Endodermal cell (in vitro differentiated cells): ENCODE results near the gene CYTH3. TPM values are rescaled to one million over a fixed set of nuclear protein-coding genes. Genes with fewer than 3 reads are reported as not detected.
"Not testable (repeated sequence)": the region's sequence is repeated elsewhere in the genome, so short reads cannot be mapped to it uniquely, and the experiment has no call there.

Source experiments
- DNase-seq: peaks from one replicate; pipeline ENCODE4 v3.0.0-alpha.2; 2017
- H3K27ac ChIP-seq: 2 replicates; pipeline ENCODE4 v1.5.1; 2013; ENCODE audit warnings: mild to moderate bottlenecking, low read depth, low read length, moderate library complexity
- H3K27me3 ChIP-seq: 2 replicates; pipeline ENCODE4 v1.6.1; 2013; ENCODE audit warnings: mild to moderate bottlenecking, low read length, moderate library complexity; ENCODE audit not compliant: insufficient read depth, control insufficient read depth, poor library complexity, severe bottlenecking
- H3K36me3 ChIP-seq: 2 replicates; pipeline ENCODE4 v1.7.0; 2013; ENCODE audit warnings: mild to moderate bottlenecking, low read length, moderate library complexity; ENCODE audit not compliant: control insufficient read depth, insufficient read depth
- H3K4me1 ChIP-seq: one replicate; pipeline ENCODE4 v1.7.0; 2013; ENCODE audit warnings: low read length; ENCODE audit not compliant: control insufficient read depth, insufficient read depth
- H3K4me3 ChIP-seq: 2 replicates; pipeline ENCODE4 v1.5.1; 2013; ENCODE audit warnings: mild to moderate bottlenecking, low read length, moderate library complexity
- H3K9ac ChIP-seq: 2 replicates; pipeline ENCODE4 v1.6.1; 2013; ENCODE audit warnings: mild to moderate bottlenecking, low read length, moderate library complexity; ENCODE audit not compliant: poor library complexity, severe bottlenecking; ENCODE audit errors: extremely low read depth
- H3K9me3 ChIP-seq: 2 replicates; pipeline ENCODE4 v1.6.1; 2013; ENCODE audit warnings: mild to moderate bottlenecking, low read length, moderate library complexity; ENCODE audit not compliant: control insufficient read depth
- H3K27ac Mint-ChIP-seq: 2 replicates; pipeline ENCODE4 v1.8.0; 2020; ENCODE audit warnings: mixed read lengths
- H3K27me3 Mint-ChIP-seq: 2 replicates; pipeline ENCODE4 v1.8.0; 2021; ENCODE audit warnings: mild to moderate bottlenecking, mixed read lengths; ENCODE audit not compliant: insufficient read depth
- H3K36me3 Mint-ChIP-seq: 2 replicates; pipeline ENCODE4 v1.8.0; 2020; ENCODE audit warnings: low read depth, mixed read lengths
- H3K4me1 Mint-ChIP-seq: 2 replicates; pipeline ENCODE4 v1.8.0; 2020; ENCODE audit warnings: mixed read lengths
- H3K4me3 Mint-ChIP-seq: 2 replicates; pipeline ENCODE4 v1.8.0; 2020; ENCODE audit warnings: mild to moderate bottlenecking, moderate library complexity, mixed read lengths
- H3K9me3 Mint-ChIP-seq: 2 replicates; pipeline ENCODE4 v1.8.0; 2020; ENCODE audit warnings: mild to moderate bottlenecking, mixed read lengths
- WGBS, 2 experiments: methylation state at CpG; one replicate each; pipeline versions ENCODE4 v1.1.5 to v1.1.7; 2013; ENCODE audit warnings: missing lambda C conversion rate in 2 of 2, mixed read lengths in 1 of 2; ENCODE audit not compliant: insufficient coverage in 1 of 2, insufficient read length in 1 of 2; 5-methylcytosine and 5-hydroxymethylcytosine counted together
- total RNA-seq, 2 donors: library from RNA; stranded (reverse); fragmentation: NEBNext Ultra II Directional in 1 of 2; extraction: Animal tissue kit (Norgen Biotek cat#: 25700) in 1 of 2; gene quantifications; 2 replicates in 1 of 2; 3 replicates in 1 of 2; pipeline ENCODE4 v1.2.1, GENCODE V29; 2021
- TF ChIP-seq, protein P1 (sequence below): fragments of 200-600 bp; sonication (generic); conservative IDR thresholded peaks from 2 replicates; pipeline ENCODE4 v1.5.0; 2021; ENCODE audit warnings: antibody characterized with exemption, mild to moderate bottlenecking

The CYTH3 gene
- total RNA-seq, 2 donors from 2014 or later = 10.6 to 10.8 TPM

DNA sequence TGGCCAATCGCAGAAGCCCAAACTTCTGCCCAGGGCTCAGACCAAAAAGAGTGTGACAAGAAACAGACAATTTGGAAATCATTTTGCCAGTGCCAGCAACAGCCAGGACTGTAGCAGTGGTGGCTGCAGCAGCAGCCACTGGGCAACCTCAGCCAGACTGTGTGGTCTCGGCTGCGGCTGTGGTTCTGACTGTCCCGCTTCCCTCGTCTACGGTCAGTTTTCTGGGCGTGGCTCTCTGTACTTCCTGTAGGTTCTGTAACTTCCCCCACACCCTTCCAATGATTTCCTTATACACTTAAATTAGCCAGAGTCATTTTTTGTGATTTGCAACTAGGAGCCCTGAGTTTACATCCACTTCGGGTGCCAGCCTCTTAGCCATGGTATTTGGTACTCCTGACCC is 39.9 kb downstream of the CYTH3 start:
- H3K4me1 Mint-ChIP-seq = peaks cover 19% of the 10 kb centered on the region
- no peaks in the 10 kb centered on the region for H3K36me3 Mint-ChIP-seq
- Histone ChIP-seq H3K9me3 (no peaks in the 10 kb centered on the region), H3K27me3 (no peaks in the 10 kb centered on the region), H3K4me1 (no peaks in the 10 kb centered on the region), H3K9ac (no peak overlapping the region), H3K36me3 (no peaks in the 10 kb centered on the region), H3K4me3 (no peak overlapping the region), H3K27ac (no peak overlapping the region)
- 94 to 95% methylated on average over 7 to 8 of the region's 8 CpGs for WGBS, 2 experiments
- no peaks in the 10 kb centered on the region for H3K27me3 Mint-ChIP-seq
- no peak overlapping the region for H3K27ac Mint-ChIP-seq
- H3K9me3 Mint-ChIP-seq = no peaks in the 10 kb centered on the region
- H3K4me3 Mint-ChIP-seq = no peak overlapping the region
- TF ChIP-seq, protein P1, sequence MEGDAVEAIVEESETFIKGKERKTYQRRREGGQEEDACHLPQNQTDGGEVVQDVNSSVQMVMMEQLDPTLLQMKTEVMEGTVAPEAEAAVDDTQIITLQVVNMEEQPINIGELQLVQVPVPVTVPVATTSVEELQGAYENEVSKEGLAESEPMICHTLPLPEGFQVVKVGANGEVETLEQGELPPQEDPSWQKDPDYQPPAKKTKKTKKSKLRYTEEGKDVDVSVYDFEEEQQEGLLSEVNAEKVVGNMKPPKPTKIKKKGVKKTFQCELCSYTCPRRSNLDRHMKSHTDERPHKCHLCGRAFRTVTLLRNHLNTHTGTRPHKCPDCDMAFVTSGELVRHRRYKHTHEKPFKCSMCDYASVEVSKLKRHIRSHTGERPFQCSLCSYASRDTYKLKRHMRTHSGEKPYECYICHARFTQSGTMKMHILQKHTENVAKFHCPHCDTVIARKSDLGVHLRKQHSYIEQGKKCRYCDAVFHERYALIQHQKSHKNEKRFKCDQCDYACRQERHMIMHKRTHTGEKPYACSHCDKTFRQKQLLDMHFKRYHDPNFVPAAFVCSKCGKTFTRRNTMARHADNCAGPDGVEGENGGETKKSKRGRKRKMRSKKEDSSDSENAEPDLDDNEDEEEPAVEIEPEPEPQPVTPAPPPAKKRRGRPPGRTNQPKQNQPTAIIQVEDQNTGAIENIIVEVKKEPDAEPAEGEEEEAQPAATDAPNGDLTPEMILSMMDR = no peak
- DNase-seq = no peak

DNA sequence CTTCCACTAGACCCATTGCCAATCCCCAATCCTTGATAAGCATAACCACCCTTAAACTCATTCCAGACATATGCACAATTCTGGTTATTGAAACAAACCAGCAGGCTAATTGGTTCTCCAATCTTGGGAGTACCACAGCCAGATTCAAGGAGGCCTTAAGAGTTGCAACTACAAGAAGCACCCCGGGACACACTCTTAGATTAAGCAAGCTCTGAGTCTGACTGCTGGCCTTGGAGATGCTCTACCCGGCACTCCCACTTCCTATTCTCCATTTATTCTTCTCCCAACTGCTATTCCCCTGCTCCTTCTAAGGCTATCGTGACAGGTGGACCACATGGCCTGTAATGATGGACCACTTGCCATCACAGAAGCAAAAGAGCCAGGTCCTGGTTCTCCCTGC is 40.3 kb downstream of the CYTH3 start:
- no peaks in the 10 kb centered on the region for H3K36me3 Mint-ChIP-seq
- Histone ChIP-seq H3K9ac (no peak overlapping the region), H3K4me1 (no peaks in the 10 kb centered on the region), H3K4me3 (no peak overlapping the region), H3K27ac (no peak overlapping the region), H3K36me3 (no peaks in the 10 kb centered on the region), H3K9me3 (no peaks in the 10 kb centered on the region), H3K27me3 (no peaks in the 10 kb centered on the region)
- no peak overlapping the region for H3K4me3 Mint-ChIP-seq
- H3K27me3 Mint-ChIP-seq = no peaks in the 10 kb centered on the region
- peaks cover 19% of the 10 kb centered on the region for H3K4me1 Mint-ChIP-seq
- WGBS, 2 experiments = 88 to 90% methylated on average over 3 of the region's 3 CpGs
- no peak for DNase-seq
- H3K27ac Mint-ChIP-seq = no peak overlapping the region
- TF ChIP-seq, protein P1 = no peak
- no peaks in the 10 kb centered on the region for H3K9me3 Mint-ChIP-seq

DNA sequence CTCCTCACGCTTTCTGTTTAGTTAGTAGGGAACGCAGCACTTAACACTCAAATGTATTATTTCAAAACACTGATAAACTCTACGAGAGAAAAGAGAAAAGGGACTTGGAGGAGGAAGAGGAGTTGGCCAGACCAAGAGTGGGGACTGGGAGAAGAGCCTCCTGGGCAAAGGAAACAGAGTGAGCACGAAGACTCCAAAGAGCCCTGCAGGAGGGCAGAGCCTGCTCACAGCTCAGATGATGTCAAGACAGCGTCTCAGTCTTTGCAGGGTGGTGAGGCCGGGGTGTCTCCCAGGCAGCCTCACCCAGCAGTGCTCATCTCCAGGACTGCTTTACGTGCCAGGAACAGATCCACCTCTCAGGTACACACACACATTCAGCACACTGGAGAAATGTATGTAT is 41.2 kb downstream of the CYTH3 start:
- no peak overlapping the region for H3K4me3 ChIP-seq
- TF ChIP-seq, protein P1 = no peak
- no peak for DNase-seq
- peaks cover 19% of the 10 kb centered on the region for H3K4me1 Mint-ChIP-seq
- no peak overlapping the region for H3K4me3 Mint-ChIP-seq
- no peaks in the 10 kb centered on the region for H3K36me3 Mint-ChIP-seq
- no peaks in the 10 kb centered on the region for H3K9me3 ChIP-seq
- H3K36me3 ChIP-seq = no peaks in the 10 kb centered on the region
- H3K27me3 Mint-ChIP-seq = no peaks in the 10 kb centered on the region
- no peak overlapping the region for H3K9ac ChIP-seq
- H3K27ac Mint-ChIP-seq = no peak overlapping the region
- no peaks in the 10 kb centered on the region for H3K27me3 ChIP-seq
- H3K9me3 Mint-ChIP-seq = no peaks in the 10 kb centered on the region
- 64 to 68% methylated on average over 6 of the region's 7 CpGs for WGBS, 2 experiments
- no peaks in the 10 kb centered on the region for H3K4me1 ChIP-seq
- peak overlapping the region; percentile 24 for H3K27ac ChIP-seq

DNA sequence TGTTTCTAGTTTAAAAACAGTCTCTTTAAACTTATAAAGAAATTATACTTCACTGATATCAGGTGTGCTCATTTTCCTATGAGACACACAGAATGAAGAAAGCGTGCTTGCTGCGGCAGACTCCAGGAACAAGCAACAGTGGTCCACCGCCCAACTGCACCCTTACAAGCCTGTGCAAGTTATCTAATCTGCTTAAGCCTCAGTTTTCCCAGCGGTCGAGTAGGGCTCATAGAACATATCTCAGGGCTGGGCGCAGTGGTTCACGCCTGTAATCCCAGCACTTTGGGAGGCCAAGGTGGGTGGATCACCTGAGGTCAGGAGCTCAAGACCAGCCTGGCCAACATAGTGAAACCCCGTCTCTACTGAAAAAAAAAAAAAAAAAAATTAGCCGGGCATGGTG is 43.1 kb downstream of the CYTH3 start:
- not testable (repeated sequence) for DNase-seq, H3K36me3 ChIP-seq, H3K27ac ChIP-seq, H3K27ac Mint-ChIP-seq, H3K9me3 Mint-ChIP-seq, H3K27me3 ChIP-seq, H3K4me1 ChIP-seq, H3K36me3 Mint-ChIP-seq, H3K4me3 ChIP-seq, H3K4me3 Mint-ChIP-seq, H3K9me3 ChIP-seq, H3K9ac ChIP-seq, H3K27me3 Mint-ChIP-seq
- peaks cover 19% of the 10 kb centered on the region for H3K4me1 Mint-ChIP-seq
- 89 to 91% methylated on average over 7 to 9 of the region's 9 CpGs for WGBS, 2 experiments
